NT2/D1 (cell line): ENCODE data around the gene PIK3CD.

Experiments
- YY1 ChIP-seq: IDR thresholded peaks from 2 replicates; pipeline ENCODE4 v1.6.1; 2011; ENCODE audit not compliant: insufficient read length, insufficient read depth
- ZNF274 ChIP-seq: IDR thresholded peaks from 2 replicates; pipeline ENCODE4 v1.6.1; 2011; ENCODE audit warnings: mild to moderate bottlenecking, low read depth, low read length

GRCh38 chr1:9717193-9718005 is 65.9 kb downstream of the PIK3CD start:
- TF ChIP-seq ZNF274 (no peak), YY1 (no peak)
